ENCODE data around the gene UGT1A9. TPM values are rescaled to one million over a fixed set of nuclear protein-coding genes. Genes with fewer than 3 reads are reported as not detected.
A peak's percentile ranks its signal among the peaks of the same experiment; 100 is the strongest.

UGT1A9 gene
- total RNA-seq, 2 donors from 2014 or later: not detected

DNA sequence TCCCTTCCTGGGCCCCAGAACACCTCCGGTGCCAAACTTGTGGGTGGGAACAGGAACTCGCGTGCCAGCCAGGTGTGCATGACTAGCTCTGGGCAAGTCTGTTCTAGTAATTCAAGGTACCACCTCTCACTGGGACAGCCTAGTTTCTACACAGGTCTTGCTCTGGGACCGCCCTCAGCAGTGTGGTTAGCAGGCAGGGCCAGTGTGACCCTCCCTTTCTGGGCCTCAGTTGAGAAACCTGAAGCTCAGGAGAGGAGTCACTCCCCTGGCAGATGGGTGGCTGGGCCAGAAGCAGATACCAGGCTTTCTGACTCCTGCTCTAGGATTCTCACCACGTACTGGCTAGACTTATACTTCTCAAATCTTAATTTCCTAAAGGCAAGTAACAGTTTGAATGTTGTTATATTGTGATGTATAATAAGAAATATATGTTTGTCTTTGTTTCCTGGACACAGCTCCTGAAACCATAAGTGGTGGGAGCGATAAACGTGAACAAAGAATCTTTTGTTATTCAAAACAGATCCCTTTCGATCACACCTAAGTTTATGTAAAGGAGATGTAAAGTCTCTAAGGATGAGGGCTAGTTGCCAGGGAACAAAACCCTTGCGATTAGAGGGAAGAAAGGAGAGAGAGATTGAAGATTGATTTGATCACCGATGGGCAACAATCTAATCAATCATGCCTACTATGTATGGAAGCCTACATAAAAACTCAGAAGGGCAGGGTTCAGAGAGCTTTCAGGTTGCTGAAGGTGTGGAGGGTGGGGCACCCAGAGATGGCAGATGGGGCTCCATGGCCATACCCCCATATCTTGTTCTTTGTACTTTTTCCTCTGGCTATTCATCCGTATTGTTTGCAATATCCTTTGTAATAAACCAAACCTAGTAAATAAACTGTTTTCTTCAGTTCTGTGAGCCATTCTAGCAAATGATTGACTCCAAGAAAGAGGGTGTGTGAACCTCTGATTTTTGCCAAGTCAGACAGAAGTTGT lies 20.0 kb downstream of the UGT1A9 start:
- H3K36me3 ChIP-seq: no peaks in the 10 kb centered on the region
- H3K27ac ChIP-seq: no peak overlapping the region
- no peaks in the 10 kb centered on the region for H3K4me1 ChIP-seq (replicated peaks)
- H3K4me3 ChIP-seq: no peak overlapping the region
- DNase-seq (ENCODE audit: low spot score): peak; percentile 80
- no peaks in the 10 kb centered on the region for H3K9me3 ChIP-seq
- intact Hi-C loops (cut with DNase I): no loop called here
- TF ChIP-seq POLR2A (IDR thresholded peaks at IDR 0.05) (peak; percentile 60), POLR2AphosphoS5 (IDR thresholded peaks at IDR 0.05) (peak; percentile 71)
- TF ChIP-seq, protein P1, sequence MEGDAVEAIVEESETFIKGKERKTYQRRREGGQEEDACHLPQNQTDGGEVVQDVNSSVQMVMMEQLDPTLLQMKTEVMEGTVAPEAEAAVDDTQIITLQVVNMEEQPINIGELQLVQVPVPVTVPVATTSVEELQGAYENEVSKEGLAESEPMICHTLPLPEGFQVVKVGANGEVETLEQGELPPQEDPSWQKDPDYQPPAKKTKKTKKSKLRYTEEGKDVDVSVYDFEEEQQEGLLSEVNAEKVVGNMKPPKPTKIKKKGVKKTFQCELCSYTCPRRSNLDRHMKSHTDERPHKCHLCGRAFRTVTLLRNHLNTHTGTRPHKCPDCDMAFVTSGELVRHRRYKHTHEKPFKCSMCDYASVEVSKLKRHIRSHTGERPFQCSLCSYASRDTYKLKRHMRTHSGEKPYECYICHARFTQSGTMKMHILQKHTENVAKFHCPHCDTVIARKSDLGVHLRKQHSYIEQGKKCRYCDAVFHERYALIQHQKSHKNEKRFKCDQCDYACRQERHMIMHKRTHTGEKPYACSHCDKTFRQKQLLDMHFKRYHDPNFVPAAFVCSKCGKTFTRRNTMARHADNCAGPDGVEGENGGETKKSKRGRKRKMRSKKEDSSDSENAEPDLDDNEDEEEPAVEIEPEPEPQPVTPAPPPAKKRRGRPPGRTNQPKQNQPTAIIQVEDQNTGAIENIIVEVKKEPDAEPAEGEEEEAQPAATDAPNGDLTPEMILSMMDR (IDR thresholded peaks at IDR 0.05): no peak
- 52% methylated on average over 11 of the region's 11 CpGs for WGBS
- no peaks in the 10 kb centered on the region for H3K27me3 ChIP-seq (replicated peaks; ENCODE audit: insufficient read depth)

DNA sequence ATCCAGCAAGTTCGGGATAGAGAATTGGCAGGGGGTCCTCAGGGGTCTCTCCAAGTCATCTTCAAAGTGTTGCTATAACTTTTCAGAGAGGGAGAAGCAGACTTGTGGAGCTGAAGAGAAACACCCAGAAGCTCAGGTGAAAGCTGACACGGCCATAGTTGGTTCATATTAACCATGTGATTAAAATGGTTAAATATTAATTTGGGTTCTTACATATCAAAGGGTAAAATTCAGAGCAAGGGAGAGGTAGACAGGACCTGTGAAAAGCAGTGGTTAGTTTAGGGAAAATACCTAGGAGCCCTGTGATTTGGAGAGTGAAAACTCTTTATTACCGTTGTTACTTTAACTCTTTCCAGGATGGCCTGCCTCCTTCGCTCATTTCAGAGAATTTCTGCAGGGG lies 20.9 kb downstream of the UGT1A9 start, which contains the start of gene UGT1A6:
UGT1A6 (plus strand) TSS at position 243 of the 400 bp plus-strand sequence; CDS start at position 358, 115 bp downstream.
- no peaks in the 10 kb centered on the region for H3K9me3 ChIP-seq
- no peaks in the 10 kb centered on the region for H3K27me3 ChIP-seq (replicated peaks; ENCODE audit: insufficient read depth)
- WGBS: 85% methylated on average over 4 of the region's 4 CpGs
- intact Hi-C loops (cut with DNase I): no loop called here
- no peak for DNase-seq (ENCODE audit: low spot score)
- no peak within 1 kb of the TSS for H3K4me3 ChIP-seq
- no peaks in the 10 kb centered on the region for H3K4me1 ChIP-seq (replicated peaks)
- H3K27ac ChIP-seq: no peak within 1 kb of the TSS
- TF ChIP-seq, protein P1 (IDR thresholded peaks at IDR 0.05): no peak
- no peak for TF ChIP-seq POLR2A (IDR thresholded peaks at IDR 0.05)
- no peaks in the 10 kb centered on the region for H3K36me3 ChIP-seq

DNA sequence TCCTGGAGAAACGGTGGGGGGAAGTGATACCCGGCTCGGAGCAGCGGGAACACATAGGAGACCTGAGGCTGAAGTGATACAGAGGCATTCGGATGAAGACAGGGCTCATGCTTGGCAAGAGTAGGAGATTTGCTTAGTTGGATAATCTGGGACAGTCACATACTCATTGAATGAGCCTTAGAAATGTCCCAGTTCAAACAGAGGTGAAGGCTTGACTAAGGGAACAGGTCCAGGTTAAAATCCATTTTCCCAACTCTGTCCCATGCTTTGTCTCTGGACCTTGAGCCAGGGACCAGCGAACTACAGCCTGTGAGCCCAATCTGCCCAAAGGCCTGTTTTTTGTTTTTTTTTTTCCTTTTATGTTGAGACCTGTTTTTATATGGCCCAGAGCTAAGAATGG lies 22.3 kb downstream of the UGT1A9 start:
- Histone ChIP-seq H3K27me3 (replicated peaks; ENCODE audit: insufficient read depth) (no peaks in the 10 kb centered on the region), H3K9me3 (no peaks in the 10 kb centered on the region), H3K4me1 (replicated peaks) (no peaks in the 10 kb centered on the region), H3K27ac (no peak overlapping the region), H3K4me3 (no peak overlapping the region), H3K36me3 (no peaks in the 10 kb centered on the region)
- 76% methylated on average over 6 of the region's 6 CpGs for WGBS
- no peak for DNase-seq (ENCODE audit: low spot score)
- no peak for TF ChIP-seq POLR2A (IDR thresholded peaks at IDR 0.05)
- no peak for TF ChIP-seq POLR2AphosphoS5 (IDR thresholded peaks at IDR 0.05)
- TF ChIP-seq, protein P1 (IDR thresholded peaks at IDR 0.05): no peak
- intact Hi-C loops (cut with DNase I): no loop called here

DNA sequence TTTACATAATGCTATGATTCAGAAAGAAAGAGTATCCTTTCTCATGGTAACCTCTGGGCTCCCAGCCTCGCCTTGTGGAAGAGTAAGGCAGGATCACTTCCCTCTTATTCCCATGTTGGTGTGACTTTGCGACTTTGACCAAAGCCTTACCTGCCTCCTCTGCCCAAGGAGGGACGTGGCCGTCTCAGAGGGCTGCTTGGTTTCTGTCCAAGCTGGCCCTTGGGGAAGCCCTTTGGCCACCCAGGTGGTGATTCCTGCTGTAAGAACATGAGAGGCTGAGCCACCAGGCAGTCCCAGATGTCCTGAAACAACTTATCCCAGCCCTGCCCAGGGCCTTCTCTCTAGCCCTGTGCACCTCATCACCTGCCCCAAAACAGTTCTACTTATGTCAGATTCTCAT lies 27.0 kb downstream of the UGT1A9 start:
- no peaks in the 10 kb centered on the region for H3K4me1 ChIP-seq (replicated peaks)
- H3K9me3 ChIP-seq: no peaks in the 10 kb centered on the region
- no peaks in the 10 kb centered on the region for H3K27me3 ChIP-seq (replicated peaks; ENCODE audit: insufficient read depth)
- no peak overlapping the region for H3K27ac ChIP-seq
- TF ChIP-seq POLR2A (IDR thresholded peaks at IDR 0.05) (no peak), POLR2AphosphoS5 (IDR thresholded peaks at IDR 0.05) (no peak)
- TF ChIP-seq, protein P1 (IDR thresholded peaks at IDR 0.05): no peak
- WGBS: 77% methylated on average over 4 of the region's 4 CpGs
- DNase-seq (ENCODE audit: low spot score): no peak
- no peak overlapping the region for H3K4me3 ChIP-seq
- no peaks in the 10 kb centered on the region for H3K36me3 ChIP-seq
- intact Hi-C loops (cut with DNase I): no loop called here

All from prostate gland (tissue), 2 donors.